GM12892 (cell line): ENCODE measurements around the gene SRD5A3.

Experiments
- POLR2A ChIP-seq: IDR thresholded peaks from 2 replicates; pipeline ENCODE4 v1.6.1; 2011; ENCODE audit warnings: low read depth, low read length, control low read depth
- POLR2AphosphoS5 ChIP-seq: IDR thresholded peaks from 2 replicates; pipeline ENCODE4 v1.6.1; 2011; ENCODE audit warnings: low read depth, low read length, control low read depth

DNA sequence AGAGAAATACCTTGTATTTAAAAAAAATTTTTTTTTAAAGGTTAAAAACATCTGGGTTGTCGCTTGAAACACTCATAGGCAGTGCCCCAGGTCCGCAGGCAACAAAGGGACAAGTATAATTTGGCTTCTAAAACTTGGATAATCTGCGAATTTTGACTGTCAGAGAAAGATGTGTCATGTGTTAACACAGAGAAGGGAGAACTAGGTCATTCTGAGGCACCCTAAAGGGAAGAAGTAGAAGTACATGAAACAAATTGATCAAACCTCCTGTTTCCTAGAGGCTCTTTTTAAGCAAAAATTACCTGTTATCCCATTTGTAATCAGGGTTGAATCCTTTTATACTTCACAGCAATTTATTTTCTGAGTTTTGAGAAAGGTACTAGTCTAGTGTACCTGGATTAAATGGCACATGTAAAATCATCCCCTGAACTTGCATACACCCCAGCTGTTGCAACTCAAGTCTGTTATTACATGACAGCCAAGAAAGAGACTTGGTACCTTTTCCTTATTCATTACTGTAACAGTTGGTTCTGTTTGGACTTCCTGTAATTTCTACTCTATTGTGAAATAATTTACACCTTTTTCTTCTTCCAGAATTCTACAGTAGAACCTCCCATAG lies 1.7 kb downstream of the SRD5A3 start:
- TF ChIP-seq POLR2A: no peak
- TF ChIP-seq POLR2AphosphoS5: no peak
